ENCODE results near the gene ITPRIP.

Gene ITPRIP

GRCh38 chr10:104347295-104348045 is 9.2 kb upstream of the ITPRIP start:
- Histone ChIP-seq H3K9me3 (ENCODE audit: low read length) (no peaks in the 10 kb centered on the region), H3K27ac (ENCODE audit: low read depth, low read length, poor library complexity, severe bottlenecking) (no peak overlapping the region), H3K9ac (ENCODE audit: low read length) (no peak overlapping the region), H3K79me2 (ENCODE audit: insufficient read depth, low read length) (no peaks in the 10 kb centered on the region), H3F3A (ENCODE audit: insufficient read depth, low read length) (no peaks in the 10 kb centered on the region), H2AFZ (ENCODE audit: low read length) (no peak overlapping the region), H3K9me2 (ENCODE audit: low read depth, low read length) (no peaks in the 10 kb centered on the region), H3K36me3 (ENCODE audit: insufficient read depth, low read length) (no peaks in the 10 kb centered on the region), H3K4me3 (ENCODE audit: low read depth, low read length, poor library complexity, severe bottlenecking) (no peak overlapping the region), H3K4me1 (ENCODE audit: insufficient read depth, low read length, severe bottlenecking) (peaks cover 13% of the 10 kb centered on the region), H3K4me2 (ENCODE audit: low read length) (no peak overlapping the region), H3K27me3 (ENCODE audit: insufficient read depth, low read length) (no peaks in the 10 kb centered on the region), H4K20me1 (ENCODE audit: insufficient read depth, low read length) (no peaks in the 10 kb centered on the region)
- TF ChIP-seq EZH2 (IDR thresholded peaks at IDR 0.05; ENCODE audit: borderline replicate concordance, low read length) = no peak
- no peak for TF ChIP-seq CTCF (IDR thresholded peaks at IDR 0.05; ENCODE audit: low read length)

GRCh38 chr10:104345941-104346340 is 7.7 kb upstream of the ITPRIP start:
- H3K4me3 ChIP-seq (ENCODE audit: low read depth, low read length, poor library complexity, severe bottlenecking) = no peak overlapping the region
- no peak overlapping the region for H3K27ac ChIP-seq (ENCODE audit: low read depth, low read length, poor library complexity, severe bottlenecking)
- H3K27me3 ChIP-seq (ENCODE audit: insufficient read depth, low read length) = no peaks in the 10 kb centered on the region
- H3K9me2 ChIP-seq (ENCODE audit: low read depth, low read length) = no peaks in the 10 kb centered on the region
- H3K9me3 ChIP-seq (ENCODE audit: low read length) = no peaks in the 10 kb centered on the region
- no peak overlapping the region for H2AFZ ChIP-seq (ENCODE audit: low read length)
- TF ChIP-seq EZH2 (IDR thresholded peaks at IDR 0.05; ENCODE audit: borderline replicate concordance, low read length) = no peak
- no peak for TF ChIP-seq CTCF (IDR thresholded peaks at IDR 0.05; ENCODE audit: low read length)
- H4K20me1 ChIP-seq (ENCODE audit: insufficient read depth, low read length) = no peaks in the 10 kb centered on the region
- H3K4me2 ChIP-seq (ENCODE audit: low read length) = no peak overlapping the region
- H3K9ac ChIP-seq (ENCODE audit: low read length) = no peak overlapping the region
- H3K36me3 ChIP-seq (ENCODE audit: insufficient read depth, low read length) = no peaks in the 10 kb centered on the region
- no peaks in the 10 kb centered on the region for H3K79me2 ChIP-seq (ENCODE audit: insufficient read depth, low read length)
- H3K4me1 ChIP-seq (ENCODE audit: insufficient read depth, low read length, severe bottlenecking) = peaks cover 5% of the 10 kb centered on the region
- H3F3A ChIP-seq (ENCODE audit: insufficient read depth, low read length) = no peaks in the 10 kb centered on the region

- Histone ChIP-seq H3K4me3 (ENCODE audit: low read depth, low read length, poor library complexity, severe bottlenecking) (no peak overlapping the region), H3K9me2 (ENCODE audit: low read depth, low read length) (no peaks in the 10 kb centered on the region), H3F3A (ENCODE audit: insufficient read depth, low read length) (no peaks in the 10 kb centered on the region), H2AFZ (ENCODE audit: low read length) (no peak overlapping the region), H3K9me3 (ENCODE audit: low read length) (no peaks in the 10 kb centered on the region), H3K9ac (ENCODE audit: low read length) (no peak overlapping the region), H3K4me2 (ENCODE audit: low read length) (no peak overlapping the region), H3K79me2 (ENCODE audit: insufficient read depth, low read length) (no peaks in the 10 kb centered on the region), H4K20me1 (ENCODE audit: insufficient read depth, low read length) (no peaks in the 10 kb centered on the region), H3K36me3 (ENCODE audit: insufficient read depth, low read length) (no peaks in the 10 kb centered on the region), H3K4me1 (ENCODE audit: insufficient read depth, low read length, severe bottlenecking) (peaks cover 5% of the 10 kb centered on the region), H3K27me3 (ENCODE audit: insufficient read depth, low read length) (no peaks in the 10 kb centered on the region), H3K27ac (ENCODE audit: low read depth, low read length, poor library complexity, severe bottlenecking) (no peak overlapping the region)
- TF ChIP-seq CTCF (IDR thresholded peaks at IDR 0.05; ENCODE audit: low read length) (no peak), EZH2 (IDR thresholded peaks at IDR 0.05; ENCODE audit: borderline replicate concordance, low read length) (no peak)
Measured at GRCh38 chr10:104345515-104345914, 7.2 kb upstream of the ITPRIP start.

Measured in OCI-LY1 (cell line).